Stimulated activated CD8-positive, alpha-beta memory T cell treated with anti-CD3 and anti-CD28 coated beads, Interleukin-15, amount 100 ng/mL, for 24 hours (primary cell): Measurements from ENCODE around the gene DOCK11.
"Not testable (repeated sequence)": the region's sequence is repeated elsewhere in the genome, so short reads cannot be mapped to it uniquely, and the experiment has no call there.

Experiments
- DNase-seq: peaks from one replicate; pipeline ENCODE4 v3.0.0-alpha.2; 2020; ENCODE audit warnings: low read depth

Gene DOCK11

DNA sequence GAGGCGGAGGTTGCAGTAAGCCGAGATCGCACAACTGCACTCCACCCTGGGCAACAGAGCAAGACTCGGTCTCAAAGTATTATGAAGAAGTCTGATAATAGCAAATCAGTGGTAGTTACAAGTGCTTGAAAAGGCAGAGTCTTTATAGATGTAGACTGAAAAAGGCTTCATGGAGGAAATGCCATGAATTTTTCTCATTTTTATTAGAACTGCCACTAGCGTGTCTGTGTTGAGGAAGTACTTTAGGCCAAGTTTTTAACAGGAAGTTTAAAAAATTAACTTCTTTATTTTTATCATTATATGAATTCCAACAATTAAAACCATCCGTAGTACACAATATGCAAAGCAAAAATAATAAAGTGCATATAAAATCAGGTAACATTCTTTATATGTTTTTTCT, 199.0 kb downstream of the DOCK11 start:
- no peak for DNase-seq

DNA sequence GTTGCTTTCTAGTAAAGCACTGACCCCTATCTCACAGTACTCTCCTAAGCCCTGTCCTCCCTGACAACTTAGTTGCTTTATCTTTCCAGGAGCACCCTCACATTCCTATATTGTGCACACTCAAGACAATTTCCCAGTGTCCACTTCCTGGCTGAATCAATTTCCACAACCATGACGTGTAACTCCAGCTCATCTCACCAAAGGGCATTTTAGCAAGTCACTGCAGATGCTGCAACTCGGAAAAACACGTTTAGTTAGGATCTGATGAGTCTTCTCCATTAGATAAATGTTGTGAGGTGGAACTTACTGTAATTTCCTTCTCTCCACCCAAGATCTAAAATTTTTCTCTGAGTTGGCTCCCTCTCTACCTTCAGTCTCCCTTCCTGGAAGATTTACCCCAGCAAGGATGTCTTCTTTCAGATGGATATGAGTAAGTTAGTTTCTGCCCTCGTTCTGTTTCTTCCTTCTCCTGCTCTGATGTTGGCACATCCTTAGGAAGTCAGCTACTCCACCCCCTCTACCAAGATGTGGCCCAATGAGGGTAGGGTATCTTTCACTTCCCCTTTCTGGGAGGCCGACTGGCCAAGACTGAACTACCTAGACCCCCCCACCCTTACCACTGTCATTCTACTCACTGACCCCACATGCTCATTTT, 203.0 kb downstream of the DOCK11 start:
- DNase-seq: no peak

DNA sequence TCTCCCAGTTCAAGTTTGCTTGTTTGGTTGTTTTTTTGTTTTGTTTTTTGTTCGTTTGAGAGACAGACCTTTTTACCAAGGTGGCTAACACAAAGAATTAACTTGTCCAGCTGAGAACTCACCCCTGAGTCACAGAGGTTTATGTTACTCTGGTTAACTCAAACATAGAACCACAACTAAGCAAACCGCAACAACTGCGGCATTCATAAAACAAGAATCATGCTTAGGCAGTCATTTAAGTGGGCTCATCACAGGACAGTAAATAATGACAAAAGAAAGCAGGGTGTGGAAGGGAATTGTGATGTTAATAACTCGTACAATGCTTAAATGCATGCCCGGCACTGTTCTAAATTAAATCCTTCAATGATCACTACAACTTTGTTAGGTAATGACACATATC, 207.1 kb downstream of the DOCK11 start:
- no peak for DNase-seq

DNA sequence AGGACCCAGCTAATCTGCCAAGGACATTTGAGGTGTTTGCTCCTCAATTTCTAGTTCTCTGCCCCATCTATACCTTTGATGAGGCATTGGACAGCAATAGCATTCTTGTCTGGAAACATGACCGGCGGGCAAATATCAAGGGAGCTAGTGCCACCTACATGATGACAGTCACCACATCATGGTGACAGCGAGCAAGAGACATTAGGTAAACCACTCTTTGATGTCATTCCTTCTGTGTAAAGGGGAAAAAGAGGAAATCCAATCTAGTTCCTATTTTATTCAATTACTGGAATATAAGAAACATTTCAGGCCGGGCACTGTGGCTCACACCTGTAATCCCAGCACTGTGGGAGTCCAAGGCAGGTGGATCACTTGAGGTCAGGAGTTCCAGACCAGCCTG, 211.1 kb downstream of the DOCK11 start:
- no peak for DNase-seq

DNA sequence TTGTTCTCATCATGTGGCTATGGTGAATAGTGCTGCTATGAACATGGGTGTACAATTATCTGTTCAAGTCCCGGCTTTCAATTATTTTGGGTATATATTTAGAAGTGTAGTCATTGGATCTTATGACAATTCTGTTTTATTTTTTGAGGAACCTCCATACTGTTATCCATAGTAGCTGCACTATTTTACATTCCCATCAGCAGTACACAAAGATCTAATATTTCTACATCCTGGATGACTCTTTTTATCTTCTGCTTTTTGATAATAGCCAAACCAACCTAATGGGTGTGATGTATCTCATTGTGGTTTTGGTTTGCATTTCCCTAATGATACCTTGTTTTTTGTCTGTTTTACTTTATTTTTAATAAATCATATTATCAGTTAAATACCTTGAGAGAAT, 218.9 kb downstream of the DOCK11 start:
- no peak for DNase-seq

DNA sequence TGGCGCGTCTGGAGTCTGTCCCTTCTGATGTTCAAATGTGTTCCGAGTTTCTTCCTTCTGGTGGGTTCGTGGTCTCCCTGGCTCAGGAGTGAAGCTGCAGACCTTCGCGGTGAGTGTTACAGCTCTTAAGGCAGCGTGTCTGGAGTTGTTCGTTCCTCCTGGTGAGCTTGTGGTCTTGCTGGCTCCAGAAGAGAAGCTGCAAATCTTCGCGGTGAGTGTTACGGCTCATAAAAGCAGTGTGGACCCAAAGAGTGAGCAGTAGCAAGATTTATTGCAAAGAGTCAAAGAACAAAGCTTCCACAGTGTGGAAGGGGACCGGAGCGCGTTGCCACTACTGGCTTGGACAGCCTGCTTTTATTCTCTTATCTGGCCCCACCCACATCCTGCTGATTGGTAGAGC, 220.3 kb downstream of the DOCK11 start:
- DNase-seq: not testable (repeated sequence)

DNA sequence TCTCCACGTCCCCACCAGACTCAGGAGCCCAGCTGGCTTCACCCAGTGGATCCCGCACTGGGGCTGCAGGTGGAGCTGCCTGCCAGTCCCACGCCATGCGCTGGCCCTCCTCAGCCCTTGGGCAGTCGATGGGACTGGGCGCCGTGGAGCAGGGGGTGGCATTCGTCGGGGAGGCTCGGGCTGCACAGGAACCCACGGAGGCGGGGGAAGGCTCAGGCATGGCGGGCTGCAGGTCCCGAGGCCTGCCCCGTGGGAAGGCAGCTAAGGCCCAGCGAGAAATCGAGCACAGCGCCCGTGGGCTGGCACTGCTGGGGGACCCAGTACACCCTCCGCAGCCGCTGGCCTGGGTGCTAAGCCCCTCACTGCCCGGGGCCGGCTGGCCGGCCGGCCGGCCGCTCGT, 221.2 kb downstream of the DOCK11 start:
- DNase-seq: not testable (repeated sequence)

DNA sequence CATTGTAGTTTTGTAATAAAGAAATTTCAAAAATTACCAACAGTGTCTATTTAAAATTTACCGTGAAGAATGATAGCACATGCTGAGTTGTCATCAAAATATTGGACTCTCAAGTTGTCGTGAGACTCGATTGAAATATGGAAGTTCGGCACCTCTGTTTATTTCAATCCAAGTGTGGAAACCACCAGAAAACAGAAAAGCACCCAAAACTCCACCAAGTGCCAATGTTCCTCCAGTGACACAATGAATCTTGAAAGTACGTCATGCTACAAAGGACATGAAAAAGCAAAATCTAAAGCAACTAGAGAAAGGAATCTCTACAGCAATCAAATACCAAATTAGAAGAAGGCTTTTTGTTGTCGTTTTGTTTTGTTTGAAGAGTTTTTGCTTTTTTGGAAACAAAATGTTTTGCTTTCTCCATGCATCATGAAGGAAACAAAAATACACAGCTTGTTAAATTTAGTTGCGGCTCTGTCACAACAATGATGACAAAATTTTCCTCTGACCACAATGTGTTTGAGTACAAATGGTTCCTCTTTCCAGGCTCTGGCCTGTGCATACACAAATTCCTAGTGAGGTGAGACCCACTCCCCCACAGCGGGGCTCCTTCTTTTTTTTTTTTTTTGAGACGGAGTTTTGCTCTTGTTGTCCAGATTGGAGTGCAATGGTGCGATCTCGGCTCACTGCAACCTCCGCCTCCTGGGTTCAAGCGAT, 222.2 kb downstream of the DOCK11 start:
- DNase-seq: no peak

DNA sequence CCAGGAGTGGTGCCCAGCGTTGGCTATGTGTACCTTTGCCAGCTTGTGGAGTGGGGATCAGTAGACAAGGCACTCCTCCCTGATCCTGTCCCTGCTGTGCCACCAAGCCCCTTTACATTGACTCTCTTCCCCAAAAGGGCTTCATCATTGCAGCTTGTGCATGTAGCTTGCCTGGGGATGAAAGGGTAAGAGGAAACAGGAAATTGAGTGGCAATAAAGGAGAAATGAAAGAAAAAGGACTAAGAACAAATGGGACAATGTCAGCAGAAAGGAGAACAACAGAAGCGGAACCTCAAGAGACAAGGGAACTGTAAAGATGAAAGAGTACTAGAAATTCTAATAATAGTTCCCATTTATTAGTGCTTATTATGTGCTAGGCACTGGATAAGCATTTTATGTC, 223.1 kb downstream of the DOCK11 start:
- DNase-seq: no peak

DNA sequence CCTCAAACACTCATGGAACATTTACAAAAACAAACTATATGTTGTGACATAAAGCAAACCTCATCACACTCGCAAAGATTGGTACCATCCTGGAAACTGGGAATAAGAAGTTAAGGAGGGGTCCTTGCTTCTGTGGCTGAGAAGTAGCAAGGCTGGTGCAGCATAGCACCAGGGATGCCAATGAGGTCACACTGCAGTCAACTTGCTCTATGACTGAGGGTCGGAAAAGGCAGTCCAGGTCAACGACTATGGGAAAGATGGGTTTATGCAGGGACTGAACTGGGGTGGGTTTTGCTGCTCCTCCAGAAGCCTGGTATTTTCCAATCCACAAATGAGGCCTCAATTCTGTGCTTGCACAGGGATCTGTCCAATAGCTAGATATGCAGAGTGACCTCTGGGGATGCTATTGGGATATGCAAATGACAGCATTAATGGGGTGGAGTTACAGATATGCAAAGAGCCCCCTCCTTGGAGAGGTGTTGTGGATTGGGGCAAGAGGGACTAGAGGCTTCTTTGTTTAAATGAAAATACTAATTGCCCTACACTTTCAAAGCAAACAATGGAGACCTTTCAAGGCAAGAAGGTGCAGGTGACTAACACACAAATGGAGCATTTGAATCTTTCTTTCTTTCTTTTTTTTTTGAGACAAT, 224.6 kb downstream of the DOCK11 start:
- DNase-seq: no peak

DNA sequence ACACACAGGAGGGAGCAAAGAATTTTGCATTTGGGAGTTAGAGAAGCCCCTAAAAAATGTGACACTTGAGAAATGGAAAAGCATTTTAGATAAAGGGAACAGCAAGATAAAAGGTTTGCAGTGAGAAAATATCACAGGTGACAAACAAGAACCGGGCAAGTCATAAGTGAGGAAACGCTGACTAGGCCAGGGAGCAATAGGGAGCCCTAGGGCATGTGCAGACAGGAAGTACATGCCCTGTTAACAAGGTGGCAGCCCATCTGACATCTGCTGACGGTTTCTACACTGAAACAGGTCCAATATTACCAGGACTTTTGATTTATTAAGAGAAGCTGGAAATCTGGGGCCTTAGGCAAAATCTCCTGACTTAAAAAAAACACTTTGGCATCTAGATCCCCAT, 227.8 kb downstream of the DOCK11 start:
- no peak for DNase-seq

DNA sequence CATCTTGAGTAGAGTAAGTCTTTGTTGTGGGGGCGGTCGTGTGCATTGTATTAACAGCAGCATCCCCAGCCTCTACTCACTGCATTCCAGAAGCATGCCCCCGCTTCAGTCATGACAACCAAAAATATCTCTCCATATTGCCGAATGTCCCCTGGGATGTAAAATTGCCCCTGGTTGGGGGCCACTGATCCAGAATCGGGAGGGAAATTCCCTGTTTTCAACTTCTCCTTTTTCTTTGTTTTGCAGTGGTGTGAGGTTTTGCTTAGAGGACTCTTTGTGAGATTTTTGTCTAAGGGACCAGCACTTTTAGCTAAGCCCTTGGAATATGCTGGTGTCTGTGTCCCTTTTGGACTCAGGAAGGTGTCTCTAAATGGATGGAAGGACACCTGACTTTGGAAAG, 228.8 kb downstream of the DOCK11 start:
- no peak for DNase-seq

DNA sequence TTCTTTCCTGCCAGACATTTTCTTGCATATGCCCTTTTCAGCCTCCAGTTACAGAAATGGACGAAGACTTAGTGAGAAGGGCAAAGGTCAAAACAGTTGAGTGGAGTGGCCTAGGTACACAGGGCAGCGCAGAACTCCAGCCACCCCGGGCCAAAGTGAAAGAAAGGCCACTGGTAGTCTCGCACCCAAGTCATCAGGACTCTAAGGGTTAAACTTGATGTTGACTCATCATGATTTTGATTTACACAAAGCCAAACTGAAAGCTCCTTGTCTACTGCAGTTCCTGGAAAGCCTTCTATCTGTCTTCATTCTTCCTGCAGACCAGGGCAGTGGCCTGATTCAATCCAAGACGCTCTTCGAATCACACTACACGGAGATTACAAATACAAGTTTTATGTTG, 229.2 kb downstream of the DOCK11 start:
- no peak for DNase-seq

DNA sequence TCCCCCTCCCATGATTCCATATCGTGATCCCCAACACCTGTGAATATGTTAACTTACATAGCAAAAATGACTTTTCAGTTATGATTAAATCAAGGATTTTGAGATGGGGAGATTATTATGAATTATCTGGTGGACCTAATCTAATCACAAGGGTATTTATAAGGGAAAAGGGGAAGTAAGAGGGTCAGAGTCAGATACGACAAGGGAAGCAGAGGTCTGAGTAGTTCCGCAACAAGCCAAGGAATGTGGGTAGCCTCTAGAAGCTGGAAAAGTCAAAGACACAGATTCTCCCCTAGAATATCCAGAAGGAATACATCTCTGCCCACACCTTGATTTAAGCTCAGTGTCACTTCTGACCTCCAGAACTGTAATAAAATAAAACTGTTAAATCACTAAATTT, 230.8 kb downstream of the DOCK11 start:
- no peak for DNase-seq

DNA sequence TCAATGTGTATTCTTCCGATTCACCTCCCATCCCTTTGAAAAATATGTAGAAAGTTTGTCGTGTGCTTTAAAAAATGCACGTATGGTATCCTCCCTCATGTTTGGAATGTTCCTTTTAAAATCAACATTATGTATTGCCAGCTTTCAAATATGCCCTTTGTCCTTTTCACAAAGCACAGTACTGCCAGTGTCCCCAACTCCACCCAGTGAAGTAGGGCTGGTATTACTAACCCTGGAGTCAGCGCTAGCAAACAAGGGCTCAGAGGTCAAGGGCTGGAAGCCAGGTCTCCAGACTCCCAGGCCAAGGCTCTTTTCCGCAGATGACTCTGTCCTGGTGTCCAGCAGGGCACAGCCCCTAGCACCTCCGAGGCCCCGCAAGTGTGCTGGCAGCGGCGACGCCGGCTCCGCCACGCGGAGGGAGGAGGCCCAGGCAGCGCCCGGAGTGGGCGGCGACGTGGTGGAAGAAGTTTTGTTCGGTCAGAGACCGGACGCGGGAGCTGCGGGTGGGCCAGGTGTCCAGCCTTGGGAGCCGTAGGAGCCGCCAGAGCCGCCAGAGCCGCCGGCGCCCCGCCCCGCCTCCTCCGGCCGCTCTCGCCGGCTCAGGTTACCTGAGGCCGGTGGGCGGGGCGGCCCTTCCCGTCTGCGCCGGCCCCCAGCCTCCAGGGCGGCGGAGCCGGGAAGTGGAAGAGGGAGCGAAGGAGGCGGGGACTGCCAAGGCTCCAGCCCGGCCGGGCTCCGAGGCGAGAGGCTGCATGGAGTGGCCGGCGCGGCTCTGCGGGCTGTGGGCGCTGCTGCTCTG, 231.5 kb downstream of the DOCK11 start, which contains the start of gene IL13RA1:
Gene IL13RA1, plus strand, starts transcription at position 720 of the 799 bp plus-strand sequence. Its CDS starts 33 bp downstream, at position 753.
- no peak for DNase-seq

DNA sequence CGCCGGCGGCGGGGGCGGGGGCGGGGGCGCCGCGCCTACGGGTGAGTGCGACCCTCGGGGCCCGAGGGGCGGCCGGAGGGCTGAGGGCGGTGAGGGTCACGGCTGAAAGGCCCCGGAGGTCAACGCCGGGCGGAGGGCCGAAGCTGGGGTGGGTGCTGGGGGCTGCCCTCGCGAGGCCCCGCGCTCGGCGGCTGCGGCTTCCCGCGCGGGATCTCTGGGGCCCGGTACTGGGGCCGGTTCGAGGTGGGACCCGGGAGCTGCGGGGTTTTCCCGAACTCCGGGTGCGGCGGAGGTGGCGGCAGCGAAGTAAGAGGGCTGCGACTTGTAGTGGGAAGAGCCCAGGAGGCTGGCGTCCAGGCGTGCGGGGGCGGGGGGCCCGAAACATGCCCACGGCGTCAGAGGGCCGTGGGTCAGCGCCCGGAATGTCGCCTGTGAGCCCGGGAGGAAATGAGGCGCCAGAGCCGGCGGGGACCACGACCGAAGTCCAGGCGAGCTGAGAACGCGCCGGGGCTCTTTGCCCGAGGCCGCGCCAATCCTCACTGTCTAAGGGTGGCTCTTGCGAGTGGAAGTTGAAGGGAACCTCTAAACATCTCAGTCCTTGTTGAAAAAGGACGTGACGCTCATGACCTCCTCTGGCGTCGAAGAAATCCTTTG, 232.2 kb downstream of the DOCK11 start:
- no peak for DNase-seq

DNA sequence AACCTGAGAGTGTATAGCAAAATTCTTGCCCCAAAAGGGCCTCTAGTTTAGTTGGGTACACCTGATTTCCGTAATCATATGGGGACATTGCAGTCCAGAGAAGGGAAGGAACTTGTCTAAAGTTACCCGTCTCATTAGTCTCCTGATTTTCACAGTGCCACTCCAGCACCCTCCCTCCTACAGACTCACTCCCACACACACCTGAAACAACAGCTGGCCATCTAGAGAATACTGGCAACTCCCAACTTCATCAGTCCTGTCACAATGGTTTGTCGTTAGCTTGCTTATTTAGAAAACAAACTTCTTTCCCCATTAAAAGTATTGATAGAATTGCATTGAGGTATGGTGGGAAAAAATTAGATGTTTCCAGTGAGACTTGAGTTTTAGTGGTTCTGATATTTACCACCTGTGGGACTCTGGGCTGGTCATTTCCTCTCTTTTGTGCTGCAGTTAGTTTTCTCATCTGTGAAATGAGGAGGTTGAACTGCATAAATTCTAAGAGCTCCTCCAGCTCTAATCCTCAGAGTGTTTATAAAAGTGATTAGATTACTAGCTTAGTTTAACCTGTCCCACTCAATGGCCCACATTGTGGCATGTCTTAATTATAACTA, 233.5 kb downstream of the DOCK11 start:
- DNase-seq: no peak

DNA sequence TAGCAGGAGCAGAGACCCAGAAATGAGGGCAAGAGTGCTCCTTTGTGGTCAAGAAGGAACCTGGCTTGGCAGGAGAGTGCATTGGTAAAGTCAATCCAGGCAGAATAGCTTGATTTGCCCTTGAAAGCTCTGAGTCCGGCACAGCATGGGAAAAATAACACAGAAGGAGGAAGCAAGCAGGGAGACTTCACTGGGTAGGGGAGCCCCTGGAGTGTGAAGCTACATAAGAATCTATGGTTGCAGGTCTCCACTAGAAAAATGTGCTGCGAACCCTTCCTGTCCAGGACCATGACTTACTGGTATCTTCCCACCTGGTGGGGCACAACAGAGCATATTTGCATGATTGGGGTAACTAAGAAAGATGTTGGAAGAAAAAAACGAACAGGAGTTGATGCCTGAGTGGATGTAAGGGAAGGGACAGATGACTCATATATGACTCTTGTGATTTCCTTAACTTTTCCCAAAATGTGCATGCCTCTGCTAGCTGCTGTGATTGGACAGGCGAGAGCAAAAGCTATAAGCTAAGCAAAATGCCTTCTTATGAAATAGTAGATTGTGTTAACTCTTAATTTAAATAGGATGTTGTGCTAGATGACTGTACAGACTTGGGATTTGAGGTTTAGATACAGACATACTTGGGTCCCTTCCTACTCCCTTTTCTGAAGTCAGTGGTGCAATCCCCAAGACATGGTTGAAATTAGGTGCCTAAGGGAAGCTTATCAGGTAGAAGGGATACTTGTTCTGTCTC, 235.1 kb downstream of the DOCK11 start:
- DNase-seq: no peak

DNA sequence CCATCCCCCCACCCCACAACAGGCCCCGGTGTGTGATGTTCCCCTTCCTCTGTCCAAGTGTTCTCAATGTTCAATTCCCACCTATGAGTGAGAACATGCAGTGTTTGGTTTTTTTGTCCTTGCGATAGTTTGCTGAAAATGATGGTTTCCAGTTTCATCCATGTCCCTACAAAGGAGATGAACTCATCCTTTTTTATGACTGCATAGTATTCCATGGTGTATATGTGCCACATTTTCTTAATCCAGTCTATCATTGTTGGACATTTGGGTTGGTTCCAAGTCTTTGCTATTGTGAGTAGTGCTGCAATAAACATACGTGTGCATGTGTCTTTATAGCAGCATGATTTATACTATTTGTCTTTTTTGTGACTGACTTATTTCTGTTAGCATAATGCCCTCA, 236.9 kb downstream of the DOCK11 start:
- not testable (repeated sequence) for DNase-seq

DNA sequence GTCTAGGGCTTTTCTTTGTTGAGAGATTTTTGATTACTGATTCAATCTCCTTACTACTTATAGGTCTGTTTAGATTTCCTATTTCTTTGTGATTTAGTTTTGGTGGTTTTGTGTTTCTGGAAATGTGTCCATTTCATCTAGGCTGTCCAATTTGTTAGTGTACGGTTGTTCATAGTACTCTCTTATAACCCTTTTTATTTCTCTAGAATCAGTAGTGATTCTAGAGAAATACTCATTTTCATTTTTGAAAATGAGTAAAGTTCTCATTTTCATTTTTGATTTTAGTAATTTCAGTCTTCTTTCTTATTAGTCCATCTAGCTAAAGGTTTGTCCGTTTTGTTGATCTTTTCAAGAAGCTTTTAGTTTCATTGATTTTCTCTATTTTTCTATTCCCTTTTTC, 239.3 kb downstream of the DOCK11 start:
- no peak for DNase-seq
